ENCODE results near the gene RNF166. TPM values are rescaled to one million over a fixed set of nuclear protein-coding genes. Genes with fewer than 3 reads are reported as not detected.

Gene RNF166
- total RNA-seq, 1 experiment from 2014 or later = 26.5 TPM

- Histone ChIP-seq H2AK5ac (ENCODE audit: insufficient read length, low read length) (no peak overlapping the region), H3T11ph (ENCODE audit: low read length) (no peak overlapping the region), H3K56ac (ENCODE audit: insufficient read length, low read depth, low read length) (no peak overlapping the region), H3K18ac (ENCODE audit: insufficient read length, low read depth, low read length) (no peak overlapping the region), H4K5ac (ENCODE audit: insufficient read length, low read depth, low read length) (no peak overlapping the region), H3K14ac (ENCODE audit: insufficient read depth, low read length) (no peak overlapping the region), H3K79me2 (ENCODE audit: insufficient read depth, low read length) (peaks cover 22% of the 10 kb centered on the region; the same call in 1 of the 2 replicates), H2BK20ac (ENCODE audit: low read depth, low read length, poor library complexity, severe bottlenecking) (no peak overlapping the region), H3K4me1 (ENCODE audit: insufficient read depth, low read length) (peaks cover 3% of the 10 kb centered on the region; the same call in 1 of the 2 replicates), H4K20me1 (ENCODE audit: control insufficient read depth, insufficient read depth, insufficient read length) (no peaks in the 10 kb centered on the region), H3K27ac (ENCODE audit: insufficient read length, low read depth, low read length) (no peak overlapping the region), H4K91ac (ENCODE audit: insufficient read length, low read depth, low read length) (no peak overlapping the region), H2BK120ac (ENCODE audit: low read depth, low read length, poor library complexity, severe bottlenecking) (no peak overlapping the region), H2BK5ac (ENCODE audit: insufficient read length, low read length) (no peak overlapping the region), H3K23me2 (ENCODE audit: insufficient read length, low read depth, low read length, poor library complexity, severe bottlenecking) (peaks cover 7% of the 10 kb centered on the region), H3K4me2 (ENCODE audit: insufficient read depth, insufficient read length, low read length) (no peak overlapping the region), H3K4ac (ENCODE audit: low read depth, low read length) (no peak overlapping the region), H3K79me1 (ENCODE audit: insufficient read depth, low read depth, low read length, poor library complexity, severe bottlenecking) (peaks cover 3% of the 10 kb centered on the region), H4K8ac (replicated peaks; ENCODE audit: insufficient read length, low read depth, low read length) (no peak overlapping the region), H2BK12ac (ENCODE audit: insufficient read length, low read depth, low read length) (no peak overlapping the region), H3K9me3 (ENCODE audit: control insufficient read depth, low read depth, low read length) (no peaks in the 10 kb centered on the region), H2AFZ (ENCODE audit: low read length) (no peak overlapping the region), H3K9ac (ENCODE audit: extremely low read depth, insufficient read length, low read length) (no peak overlapping the region), H2BK15ac (ENCODE audit: low read depth, low read length) (no peak overlapping the region), H3K23ac (ENCODE audit: insufficient read length, low read depth, low read length) (no peak overlapping the region), H3K27me3 (ENCODE audit: insufficient read depth, low read length) (no peaks in the 10 kb centered on the region)
- no peak overlapping the region for H3K4me3 Mint-ChIP-seq
- peaks cover 9 to 15% of the 10 kb centered on the region in 2 experiments for H3K4me1 Mint-ChIP-seq
- peak overlapping the region in 2 of 3 experiments; percentile 21 to 79; a peak in 4 of 7 replicates for H3K27ac Mint-ChIP-seq
- WGBS (ENCODE audit: extremely low coverage, insufficient read length, low lambda C conversion rate) = no CpG with 5 or more reads among the region's 15 CpGs
- peaks cover 9 to 28% (median 24%) of the 10 kb centered on the region in 3 experiments for H3K36me3 Mint-ChIP-seq (ENCODE audit: insufficient read depth in 1 of 3, low read depth in 3 of 3)
- H3K27me3 Mint-ChIP-seq (ENCODE audit: low read depth) = no peaks in the 10 kb centered on the region; the same call in 1 of the 2 replicates
- DNase-seq = no peak
- H3K9me3 Mint-ChIP-seq = no peaks in the 10 kb centered on the region
- no peak for TF ChIP-seq CTCF (conservative IDR thresholded peaks at IDR 0.05)
Measured at GRCh38 chr16:88658714-88659113, 47.5 kb downstream of the RNF166 start.

All from H9 (cell line).